SK-N-SH treated with all-trans-retinoic acid at 6 μM for 48 hours (cell line): Measurements from ENCODE around the gene SNAPC5.

ENCODE experiments used
- CREB5 ChIP-seq: fragments of 250-450 bp; sonication (Bioruptor Pico); IDR thresholded peaks from 2 replicates; pipeline ENCODE4 v1.5.1; 2020; ENCODE audit warnings: low read depth, mild to moderate bottlenecking, moderate library complexity
- CSDC2 ChIP-seq: fragments of 250-450 bp; sonication (Bioruptor Pico); IDR thresholded peaks from 2 replicates; pipeline ENCODE4 v1.5.0; 2020; ENCODE audit warnings: mild to moderate bottlenecking, moderate library complexity
- ISL1 ChIP-seq: fragments of 250-450 bp; sonication (Bioruptor Pico); IDR thresholded peaks from 2 replicates; pipeline ENCODE4 v2.1.2; 2022; ENCODE audit warnings: mild to moderate bottlenecking, moderate library complexity
- TSHZ2 ChIP-seq: fragments of 250-450 bp; sonication (Bioruptor Pico); IDR thresholded peaks from 2 replicates; pipeline ENCODE4 v1.5.0; 2020; ENCODE audit warnings: mild to moderate bottlenecking, moderate library complexity
- ZNF70 ChIP-seq: fragments of 450-650 bp; formaldehyde crosslinking; IDR thresholded peaks from 2 replicates; pipeline ENCODE4 v1.5.0; 2020; ENCODE audit warnings: mild to moderate bottlenecking, moderate library complexity
- ZNF8 ChIP-seq: fragments of 450-650 bp; formaldehyde crosslinking; IDR thresholded peaks from 2 replicates; pipeline ENCODE4 v1.5.0; 2020; ENCODE audit warnings: mild to moderate bottlenecking, moderate library complexity

DNA sequence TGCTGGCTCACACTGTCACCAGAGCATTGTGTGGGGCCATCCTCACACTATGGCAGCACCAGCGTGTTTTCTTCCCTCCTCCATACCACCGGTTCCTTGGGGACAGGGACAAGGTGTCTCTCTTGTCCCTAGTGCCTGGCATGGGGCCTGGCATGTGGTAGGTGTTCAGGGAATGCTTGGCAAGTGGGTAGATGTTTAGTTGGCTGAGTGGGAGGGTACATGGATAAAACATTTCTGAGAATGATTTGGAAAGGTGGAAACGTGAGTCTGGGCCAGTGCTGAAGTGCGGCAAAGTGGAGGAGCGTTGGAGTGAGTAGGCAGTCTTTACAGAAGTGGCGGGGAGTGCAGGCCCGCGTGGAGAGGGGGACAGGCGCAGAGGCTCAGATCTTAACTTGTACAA, 15.0 kb downstream of the SNAPC5 start:
- TF ChIP-seq ISL1 (CRISPR knock-in tag) (no peak), CREB5 (CRISPR knock-in tag) (no peak), CSDC2 (CRISPR knock-in tag) (no peak), ZNF70 (CRISPR knock-in tag) (no peak), TSHZ2 (CRISPR knock-in tag) (no peak), ZNF8 (CRISPR knock-in tag) (no peak)
